ENCODE data around the gene GALNT4.

GRCh38 chr12:89566615-89567014 is 42.0 kb upstream of the GALNT4 start:
- TF ChIP-seq, protein P1, sequence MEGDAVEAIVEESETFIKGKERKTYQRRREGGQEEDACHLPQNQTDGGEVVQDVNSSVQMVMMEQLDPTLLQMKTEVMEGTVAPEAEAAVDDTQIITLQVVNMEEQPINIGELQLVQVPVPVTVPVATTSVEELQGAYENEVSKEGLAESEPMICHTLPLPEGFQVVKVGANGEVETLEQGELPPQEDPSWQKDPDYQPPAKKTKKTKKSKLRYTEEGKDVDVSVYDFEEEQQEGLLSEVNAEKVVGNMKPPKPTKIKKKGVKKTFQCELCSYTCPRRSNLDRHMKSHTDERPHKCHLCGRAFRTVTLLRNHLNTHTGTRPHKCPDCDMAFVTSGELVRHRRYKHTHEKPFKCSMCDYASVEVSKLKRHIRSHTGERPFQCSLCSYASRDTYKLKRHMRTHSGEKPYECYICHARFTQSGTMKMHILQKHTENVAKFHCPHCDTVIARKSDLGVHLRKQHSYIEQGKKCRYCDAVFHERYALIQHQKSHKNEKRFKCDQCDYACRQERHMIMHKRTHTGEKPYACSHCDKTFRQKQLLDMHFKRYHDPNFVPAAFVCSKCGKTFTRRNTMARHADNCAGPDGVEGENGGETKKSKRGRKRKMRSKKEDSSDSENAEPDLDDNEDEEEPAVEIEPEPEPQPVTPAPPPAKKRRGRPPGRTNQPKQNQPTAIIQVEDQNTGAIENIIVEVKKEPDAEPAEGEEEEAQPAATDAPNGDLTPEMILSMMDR (IDR thresholded peaks at IDR 0.05): no peak
- TF ChIP-seq POLR2A (IDR thresholded peaks at IDR 0.05): no peak

All from heart left ventricle (tissue), 13 donors.